K562 (cell line): Measurements from ENCODE around the gene SYPL2. TPM values are rescaled to one million over a fixed set of nuclear protein-coding genes. Genes with fewer than 3 reads are reported as not detected.

Experiments
- FIP1L1 ChIP-seq: fragments of 200-400 bp; formaldehyde crosslinking; IDR thresholded peaks from 2 replicates; pipeline ENCODE4 v1.6.1; 2018; ENCODE audit warnings: mild to moderate bottlenecking, low read depth, low read length; ENCODE audit not compliant: poor library complexity, severe bottlenecking
- JUN ChIP-seq, 2 experiments: sonication (generic) in 1 of 2; formaldehyde crosslinking in 1 of 2; IDR thresholded peaks; 2 replicates each; pipeline versions ENCODE4 v1.6.1 to v1.8.0; 2012 to 2022; ENCODE audit warnings: borderline replicate concordance in 2 of 2, mild to moderate bottlenecking in 2 of 2, improper control_type of control experiment in 1 of 2, low read depth in 1 of 2, low read length in 1 of 2, missing genetic modification reagents in 1 of 2
- NR1H2 ChIP-seq: sonication (generic); formaldehyde crosslinking; IDR thresholded peaks from 2 replicates; pipeline ENCODE4 v1.4.0; 2020; ENCODE audit warnings: mild to moderate bottlenecking, missing genetic modification reagents
- NR4A1 ChIP-seq, 2 experiments: fragments of 250-450 bp in 1 of 2; fragments of 450-650 bp in 1 of 2; sonication (Bioruptor Pico) in 1 of 2; IDR thresholded peaks; 2 replicates each; pipeline versions ENCODE4 v1.4.0 to v1.6.1; 2016 to 2020; ENCODE audit warnings: mild to moderate bottlenecking in 2 of 2, missing compliant biosample characterization in 1 of 2, missing genetic modification characterization in 1 of 2, moderate library complexity in 1 of 2
- NUFIP1 ChIP-seq: fragments of 450-650 bp; IDR thresholded peaks from 2 replicates; pipeline ENCODE4 v1.6.1; 2018; ENCODE audit not compliant: partially characterized antibody
- PHF8 ChIP-seq: fragments of 200-600 bp; sonication (generic); IDR thresholded peaks from 2 replicates; pipeline ENCODE4 v1.6.1; 2012; ENCODE audit warnings: mixed run types, mild to moderate bottlenecking, inconsistent platforms, low read length, moderate library complexity, borderline replicate concordance
- POLR2G ChIP-seq: fragments of 200-400 bp; formaldehyde crosslinking; IDR thresholded peaks from 2 replicates; pipeline ENCODE4 v1.6.1; 2017; ENCODE audit warnings: low read depth, mild to moderate bottlenecking, antibody characterized with exemption, low read length, moderate library complexity
- TAL1 ChIP-seq: fragments of 450-650 bp; IDR thresholded peaks from 2 replicates; pipeline ENCODE4 v1.6.1; 2016; ENCODE audit warnings: mild to moderate bottlenecking
- ZNF165 ChIP-seq: fragments of 250-450 bp; sonication (Bioruptor Pico); IDR thresholded peaks from 2 replicates; pipeline ENCODE4 v1.4.0; 2020; ENCODE audit warnings: borderline replicate concordance
- ZNF436 ChIP-seq: fragments of 250-450, 450-650 bp; sonication (Bioruptor Pico); formaldehyde crosslinking; IDR thresholded peaks from 2 replicates; pipeline ENCODE4 v1.7.0; 2020; ENCODE audit warnings: mild to moderate bottlenecking
- ZNF644 ChIP-seq: fragments of 200-800 bp; sonication (Bioruptor generic); IDR thresholded peaks from 2 replicates; pipeline ENCODE4 v1.6.1; 2016; ENCODE audit warnings: low read depth, missing genetic modification characterization, missing compliant biosample characterization
- polyA plus RNA-seq, 8 experiments: library from polyadenylated mRNA; depleted of rRNA in 4 of 8; stranded (reverse) in 5 of 8; unstranded in 3 of 8; fragments of >200 nt; fragmentation: Nextera tagmentation in 2 of 8; fragmentation: Illumina TruSeq in 1 of 8; extraction: Ambion mirVana in 2 of 8; extraction: Trizol in 1 of 8; gene quantifications; 2 replicates each; pipeline versions ENCODE4 v1.2.1 to v1.2.3, GENCODE V29; 2011 to 2014; ENCODE audit warnings: inconsistent platforms in 1 of 8, missing spikeins in 1 of 8
- total RNA-seq, 7 experiments: library from RNA; depleted of rRNA in 6 of 7; stranded (reverse); fragments of >200 nt in 6 of 7; fragmentation: Illumina TruSeq in 2 of 7; extraction: Trizol in 2 of 7; gene quantifications; 2 replicates each; pipeline versions ENCODE4 v1.2.1 to v1.2.3, GENCODE V29; 2011 to 2021; ENCODE audit warnings: low replicate concordance in 1 of 7
- TF ChIP-seq, protein P1 (sequence below): fragments of 200-400 bp; formaldehyde crosslinking; IDR thresholded peaks from 2 replicates; pipeline ENCODE4 v1.6.1; 2017; ENCODE audit warnings: mild to moderate bottlenecking, low read depth, low read length, moderate library complexity
- TF ChIP-seq, protein P2 (sequence below): sonication (generic); formaldehyde crosslinking; IDR thresholded peaks from 2 replicates; pipeline ENCODE4 v1.8.1; 2022; ENCODE audit warnings: missing genetic modification reagents
- TF ChIP-seq, protein P3 (sequence below): fragments of 250-450 bp; sonication (Bioruptor Pico); IDR thresholded peaks from 2 replicates; pipeline ENCODE4 v1.4.0; 2020; ENCODE audit warnings: mild to moderate bottlenecking
- TF ChIP-seq, protein P4 (sequence below): sonication (generic); formaldehyde crosslinking; IDR thresholded peaks from 2 replicates; pipeline ENCODE4 v1.8.1; 2023; ENCODE audit warnings: mild to moderate bottlenecking, missing genetic modification reagents, moderate library complexity
- TF ChIP-seq, protein P5 (sequence below): sonication (generic); formaldehyde crosslinking; IDR thresholded peaks from 2 replicates; pipeline ENCODE4 v1.8.1; 2022; ENCODE audit warnings: missing genetic modification reagents

The SYPL2 gene
- total and polyA plus RNA-seq, 9 of the 15 experiments (the other 6 are each of a cell fraction or from before 2014, with no cell fraction given): 0.03 to 0.20 (median 0.07) TPM; not detected in 2

DNA sequence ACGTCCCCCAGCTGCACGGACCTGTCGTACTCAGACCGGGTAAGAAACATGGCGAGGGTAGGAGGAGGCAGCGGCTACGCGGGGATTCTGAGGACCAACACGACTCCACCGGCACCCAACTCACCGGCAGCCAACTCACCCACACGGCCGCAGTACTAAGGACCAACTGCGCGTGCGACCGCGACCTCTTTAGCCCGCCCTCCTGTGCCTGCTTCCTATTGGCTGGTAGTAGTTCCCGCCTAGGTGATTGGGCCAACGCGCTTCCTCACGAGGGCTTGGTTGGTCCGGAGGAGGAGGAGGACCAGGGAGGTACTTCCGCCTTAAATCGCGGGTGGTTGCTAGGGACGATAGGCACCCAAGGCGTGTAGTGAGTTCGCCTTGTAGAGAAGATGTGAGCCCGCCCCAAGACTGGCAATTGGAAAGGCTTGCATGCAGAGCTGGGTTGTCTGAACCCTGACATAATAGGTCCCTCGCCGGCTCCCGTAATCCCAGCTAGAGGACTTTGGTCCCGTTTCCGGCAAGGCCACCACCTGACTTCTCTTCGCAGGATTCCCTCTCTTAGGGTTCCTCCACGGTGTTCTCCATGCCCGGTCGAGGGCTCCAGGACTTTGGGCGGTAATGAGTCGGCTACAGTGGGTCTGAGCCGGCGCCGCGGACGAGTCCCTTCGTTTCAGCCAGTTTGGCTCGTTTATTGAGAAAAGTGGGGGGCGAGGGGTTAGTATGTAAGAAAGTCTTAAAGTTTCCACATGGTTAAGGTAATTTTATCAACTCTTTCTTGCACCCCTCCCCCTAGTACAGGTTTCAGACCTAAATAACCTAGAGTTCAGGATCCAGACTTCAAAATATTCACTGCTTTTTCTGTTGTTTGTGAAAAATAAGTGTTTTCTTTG, 39.8 kb upstream of the SYPL2 start, which contains the start of gene PSMA5 (continued):
- TF ChIP-seq, protein P1, sequence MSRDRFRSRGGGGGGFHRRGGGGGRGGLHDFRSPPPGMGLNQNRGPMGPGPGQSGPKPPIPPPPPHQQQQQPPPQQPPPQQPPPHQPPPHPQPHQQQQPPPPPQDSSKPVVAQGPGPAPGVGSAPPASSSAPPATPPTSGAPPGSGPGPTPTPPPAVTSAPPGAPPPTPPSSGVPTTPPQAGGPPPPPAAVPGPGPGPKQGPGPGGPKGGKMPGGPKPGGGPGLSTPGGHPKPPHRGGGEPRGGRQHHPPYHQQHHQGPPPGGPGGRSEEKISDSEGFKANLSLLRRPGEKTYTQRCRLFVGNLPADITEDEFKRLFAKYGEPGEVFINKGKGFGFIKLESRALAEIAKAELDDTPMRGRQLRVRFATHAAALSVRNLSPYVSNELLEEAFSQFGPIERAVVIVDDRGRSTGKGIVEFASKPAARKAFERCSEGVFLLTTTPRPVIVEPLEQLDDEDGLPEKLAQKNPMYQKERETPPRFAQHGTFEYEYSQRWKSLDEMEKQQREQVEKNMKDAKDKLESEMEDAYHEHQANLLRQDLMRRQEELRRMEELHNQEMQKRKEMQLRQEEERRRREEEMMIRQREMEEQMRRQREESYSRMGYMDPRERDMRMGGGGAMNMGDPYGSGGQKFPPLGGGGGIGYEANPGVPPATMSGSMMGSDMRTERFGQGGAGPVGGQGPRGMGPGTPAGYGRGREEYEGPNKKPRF: no peak
- TF ChIP-seq, protein P2, sequence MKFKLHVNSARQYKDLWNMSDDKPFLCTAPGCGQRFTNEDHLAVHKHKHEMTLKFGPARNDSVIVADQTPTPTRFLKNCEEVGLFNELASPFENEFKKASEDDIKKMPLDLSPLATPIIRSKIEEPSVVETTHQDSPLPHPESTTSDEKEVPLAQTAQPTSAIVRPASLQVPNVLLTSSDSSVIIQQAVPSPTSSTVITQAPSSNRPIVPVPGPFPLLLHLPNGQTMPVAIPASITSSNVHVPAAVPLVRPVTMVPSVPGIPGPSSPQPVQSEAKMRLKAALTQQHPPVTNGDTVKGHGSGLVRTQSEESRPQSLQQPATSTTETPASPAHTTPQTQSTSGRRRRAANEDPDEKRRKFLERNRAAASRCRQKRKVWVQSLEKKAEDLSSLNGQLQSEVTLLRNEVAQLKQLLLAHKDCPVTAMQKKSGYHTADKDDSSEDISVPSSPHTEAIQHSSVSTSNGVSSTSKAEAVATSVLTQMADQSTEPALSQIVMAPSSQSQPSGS (CRISPR knock-in tag): no peak
- TF ChIP-seq POLR2G (peak; percentile 100), ZNF644 (tag) (no peak), NR4A1 (CRISPR knock-in tag; IDR thresholded peaks at IDR 0.05) (peak; percentile 63; the same call in 1 of the 2 replicates), NR4A1 (tag; IDR thresholded peaks at IDR 0.05) (no peak), FIP1L1 (no peak), JUN (IDR thresholded peaks at IDR 0.05; ENCODE audit: borderline replicate concordance, low read depth, low read length) (0 out of 2 replicates have a peak, but pooled peaks have one; percentile 18), JUN (CRISPR knock-in tag; IDR thresholded peaks at IDR 0.05; ENCODE audit: borderline replicate concordance) (no peak), TAL1 (no peak), NUFIP1 (no peak), NR1H2 (CRISPR knock-in tag) (no peak), ZNF436 (CRISPR knock-in tag) (no peak), ZNF165 (no peak), PHF8 (peak; percentile 91; the same call in 1 of the 2 replicates)
- TF ChIP-seq, protein P3, sequence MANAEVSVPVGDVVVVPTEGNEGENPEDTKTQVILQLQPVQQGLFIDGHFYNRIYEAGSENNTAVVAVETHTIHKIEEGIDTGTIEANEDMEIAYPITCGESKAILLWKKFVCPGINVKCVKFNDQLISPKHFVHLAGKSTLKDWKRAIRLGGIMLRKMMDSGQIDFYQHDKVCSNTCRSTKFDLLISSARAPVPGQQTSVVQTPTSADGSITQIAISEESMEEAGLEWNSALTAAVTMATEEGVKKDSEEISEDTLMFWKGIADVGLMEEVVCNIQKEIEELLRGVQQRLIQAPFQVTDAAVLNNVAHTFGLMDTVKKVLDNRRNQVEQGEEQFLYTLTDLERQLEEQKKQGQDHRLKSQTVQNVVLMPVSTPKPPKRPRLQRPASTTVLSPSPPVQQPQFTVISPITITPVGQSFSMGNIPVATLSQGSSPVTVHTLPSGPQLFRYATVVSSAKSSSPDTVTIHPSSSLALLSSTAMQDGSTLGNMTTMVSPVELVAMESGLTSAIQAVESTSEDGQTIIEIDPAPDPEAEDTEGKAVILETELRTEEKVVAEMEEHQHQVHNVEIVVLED: no peak
- TF ChIP-seq, protein P4, sequence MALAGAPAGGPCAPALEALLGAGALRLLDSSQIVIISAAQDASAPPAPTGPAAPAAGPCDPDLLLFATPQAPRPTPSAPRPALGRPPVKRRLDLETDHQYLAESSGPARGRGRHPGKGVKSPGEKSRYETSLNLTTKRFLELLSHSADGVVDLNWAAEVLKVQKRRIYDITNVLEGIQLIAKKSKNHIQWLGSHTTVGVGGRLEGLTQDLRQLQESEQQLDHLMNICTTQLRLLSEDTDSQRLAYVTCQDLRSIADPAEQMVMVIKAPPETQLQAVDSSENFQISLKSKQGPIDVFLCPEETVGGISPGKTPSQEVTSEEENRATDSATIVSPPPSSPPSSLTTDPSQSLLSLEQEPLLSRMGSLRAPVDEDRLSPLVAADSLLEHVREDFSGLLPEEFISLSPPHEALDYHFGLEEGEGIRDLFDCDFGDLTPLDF: no peak
- TF ChIP-seq, protein P5, sequence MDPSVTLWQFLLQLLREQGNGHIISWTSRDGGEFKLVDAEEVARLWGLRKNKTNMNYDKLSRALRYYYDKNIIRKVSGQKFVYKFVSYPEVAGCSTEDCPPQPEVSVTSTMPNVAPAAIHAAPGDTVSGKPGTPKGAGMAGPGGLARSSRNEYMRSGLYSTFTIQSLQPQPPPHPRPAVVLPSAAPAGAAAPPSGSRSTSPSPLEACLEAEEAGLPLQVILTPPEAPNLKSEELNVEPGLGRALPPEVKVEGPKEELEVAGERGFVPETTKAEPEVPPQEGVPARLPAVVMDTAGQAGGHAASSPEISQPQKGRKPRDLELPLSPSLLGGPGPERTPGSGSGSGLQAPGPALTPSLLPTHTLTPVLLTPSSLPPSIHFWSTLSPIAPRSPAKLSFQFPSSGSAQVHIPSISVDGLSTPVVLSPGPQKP (CRISPR knock-in tag): no peak
